Measurements from ENCODE around the gene RASGRP3.

GRCh38 chr2:33485051-33485450 lies 8.6 kb downstream of the RASGRP3 start:
- TF ChIP-seq, protein P1, sequence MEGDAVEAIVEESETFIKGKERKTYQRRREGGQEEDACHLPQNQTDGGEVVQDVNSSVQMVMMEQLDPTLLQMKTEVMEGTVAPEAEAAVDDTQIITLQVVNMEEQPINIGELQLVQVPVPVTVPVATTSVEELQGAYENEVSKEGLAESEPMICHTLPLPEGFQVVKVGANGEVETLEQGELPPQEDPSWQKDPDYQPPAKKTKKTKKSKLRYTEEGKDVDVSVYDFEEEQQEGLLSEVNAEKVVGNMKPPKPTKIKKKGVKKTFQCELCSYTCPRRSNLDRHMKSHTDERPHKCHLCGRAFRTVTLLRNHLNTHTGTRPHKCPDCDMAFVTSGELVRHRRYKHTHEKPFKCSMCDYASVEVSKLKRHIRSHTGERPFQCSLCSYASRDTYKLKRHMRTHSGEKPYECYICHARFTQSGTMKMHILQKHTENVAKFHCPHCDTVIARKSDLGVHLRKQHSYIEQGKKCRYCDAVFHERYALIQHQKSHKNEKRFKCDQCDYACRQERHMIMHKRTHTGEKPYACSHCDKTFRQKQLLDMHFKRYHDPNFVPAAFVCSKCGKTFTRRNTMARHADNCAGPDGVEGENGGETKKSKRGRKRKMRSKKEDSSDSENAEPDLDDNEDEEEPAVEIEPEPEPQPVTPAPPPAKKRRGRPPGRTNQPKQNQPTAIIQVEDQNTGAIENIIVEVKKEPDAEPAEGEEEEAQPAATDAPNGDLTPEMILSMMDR (IDR thresholded peaks at IDR 0.05) = no peak
- TF ChIP-seq NRF1 (IDR thresholded peaks at IDR 0.05; ENCODE audit: low read depth, low read length) (no peak), PBX3 (IDR thresholded peaks at IDR 0.05) (no peak), GABPA (IDR thresholded peaks at IDR 0.05; ENCODE audit: low read depth) (no peak), ELF1 (IDR thresholded peaks at IDR 0.05) (no peak), POLR2AphosphoS5 (IDR thresholded peaks at IDR 0.05; ENCODE audit: low read depth, low read length) (no peak), TCF12 (IDR thresholded peaks at IDR 0.05) (no peak), RFX5 (IDR thresholded peaks at IDR 0.05; ENCODE audit: low read length) (no peak), RAD21 (IDR thresholded peaks at IDR 0.05; ENCODE audit: low read length) (no peak), CHD2 (IDR thresholded peaks at IDR 0.05; ENCODE audit: low read length, partially characterized antibody) (no peak)
- TF ChIP-seq, protein P2, sequence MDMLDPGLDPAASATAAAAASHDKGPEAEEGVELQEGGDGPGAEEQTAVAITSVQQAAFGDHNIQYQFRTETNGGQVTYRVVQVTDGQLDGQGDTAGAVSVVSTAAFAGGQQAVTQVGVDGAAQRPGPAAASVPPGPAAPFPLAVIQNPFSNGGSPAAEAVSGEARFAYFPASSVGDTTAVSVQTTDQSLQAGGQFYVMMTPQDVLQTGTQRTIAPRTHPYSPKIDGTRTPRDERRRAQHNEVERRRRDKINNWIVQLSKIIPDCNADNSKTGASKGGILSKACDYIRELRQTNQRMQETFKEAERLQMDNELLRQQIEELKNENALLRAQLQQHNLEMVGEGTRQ (IDR thresholded peaks at IDR 0.05; ENCODE audit: borderline replicate concordance, low read depth, low read length) = no peak

Data from SK-N-SH (cell line).